Midbrain (tissue), 1 donor: ENCODE results near the gene LRRC42.

Experiments
- DNase-seq: peaks from one replicate; lab custom pipeline; 2025; lab: John Stamatoyannopoulos, UW

The LRRC42 gene

DNA sequence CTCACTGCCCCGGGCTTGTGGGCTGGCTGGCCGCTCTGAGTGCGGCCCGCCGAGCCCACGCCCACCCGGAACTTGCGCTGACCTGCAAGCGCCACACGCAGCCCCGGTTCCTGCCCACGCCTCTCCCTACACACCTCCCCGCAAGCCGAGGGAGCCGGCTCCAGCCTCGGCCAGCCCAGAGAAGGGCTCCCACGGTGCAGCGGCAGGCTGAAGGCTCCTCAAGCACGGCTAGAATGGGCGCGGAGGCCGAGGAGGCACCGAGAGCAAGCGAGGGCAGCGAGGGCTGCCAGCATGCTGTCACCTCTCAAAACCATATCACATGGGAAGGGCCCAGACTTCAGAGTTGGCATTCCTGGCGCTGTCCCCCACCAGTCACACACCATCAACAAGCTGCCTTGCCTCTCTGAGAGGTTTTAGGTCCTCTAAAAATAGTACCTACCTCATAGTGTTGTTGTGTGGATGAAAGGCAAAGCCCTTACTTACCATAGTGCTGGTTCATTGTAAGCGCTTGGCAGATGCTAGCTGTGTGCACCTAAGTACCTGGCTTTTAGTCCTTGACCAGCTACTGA is 58.4 kb downstream of the LRRC42 start:
- DNase-seq: no peak

DNA sequence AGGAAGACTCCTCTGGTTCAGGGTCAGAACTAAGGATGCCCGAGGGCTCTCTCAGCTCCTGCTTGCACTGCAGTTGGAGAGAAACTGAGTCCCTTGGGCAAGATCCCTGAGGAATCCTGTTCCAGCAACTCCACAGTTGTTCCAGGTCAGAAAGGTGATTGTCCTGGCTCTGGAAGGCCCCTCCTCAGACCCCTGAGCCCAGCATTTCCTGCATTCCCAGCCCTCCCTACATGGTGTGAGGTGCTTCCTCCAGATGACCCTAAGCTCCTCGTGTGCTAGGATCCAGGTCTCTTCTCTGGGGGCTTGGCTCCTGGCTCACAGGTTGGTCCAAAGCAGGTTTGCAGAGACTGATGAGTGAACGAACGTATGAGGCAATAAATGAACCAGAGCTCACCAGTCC is 60.4 kb downstream of the LRRC42 start:
- DNase-seq: no peak

DNA sequence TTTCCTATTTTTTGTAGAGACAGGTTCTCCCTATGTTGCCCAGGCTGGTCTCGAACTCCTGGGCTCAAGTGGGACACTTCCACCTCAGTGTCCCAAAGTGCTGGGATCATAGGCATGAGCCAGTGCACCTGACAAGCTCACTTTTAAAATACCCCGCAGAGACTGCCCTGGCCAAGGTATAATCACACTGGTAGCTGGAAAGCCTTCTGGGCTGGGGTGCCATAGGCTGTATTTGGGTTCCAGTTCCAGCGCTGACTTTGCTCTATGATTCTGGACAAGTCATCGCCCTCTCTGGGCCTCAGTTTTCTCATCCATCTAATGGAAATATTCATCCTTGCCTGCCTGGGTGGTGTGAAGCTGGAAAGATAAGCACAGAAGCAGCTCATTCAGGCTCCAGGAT is 61.5 kb downstream of the LRRC42 start:
- no peak for DNase-seq

DNA sequence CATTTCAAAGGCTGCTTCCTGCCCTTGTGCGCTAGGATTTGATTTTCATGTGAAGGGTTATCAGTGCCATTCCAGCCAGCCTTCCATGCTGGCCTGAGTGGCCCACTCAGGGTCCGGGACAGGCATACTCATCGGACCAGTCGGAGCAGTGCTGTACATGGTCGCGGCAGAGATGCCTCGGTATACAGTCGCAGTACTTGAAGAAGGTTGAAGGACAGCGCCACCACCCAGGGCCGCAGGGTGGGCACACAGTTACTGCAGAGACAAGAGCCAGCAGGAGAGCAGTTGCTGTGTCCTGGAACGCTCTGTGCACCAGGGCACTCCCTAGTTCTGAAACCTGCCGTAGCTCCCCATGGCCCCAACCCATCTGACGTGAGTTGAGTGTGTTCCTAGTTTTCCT is 62.7 kb downstream of the LRRC42 start:
- no peak for DNase-seq

DNA sequence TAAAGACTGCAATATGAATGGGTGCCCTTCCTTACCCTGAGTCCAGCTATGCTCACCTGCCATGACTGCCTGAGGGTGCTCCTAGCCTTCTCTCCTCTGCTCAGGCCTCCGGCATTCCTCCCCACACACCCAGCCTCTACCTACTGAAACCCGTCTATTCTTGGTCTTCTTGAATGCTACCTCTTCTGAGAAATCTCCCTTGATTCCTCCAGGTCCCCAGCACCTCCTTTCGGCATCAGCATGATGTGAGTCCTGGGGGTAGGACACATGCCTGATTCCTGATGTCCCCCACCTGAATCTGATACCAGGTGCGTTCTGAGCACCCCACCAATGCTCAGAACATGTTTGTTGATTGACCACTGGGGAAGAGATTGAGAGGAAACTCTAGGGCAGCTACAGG is 63.3 kb downstream of the LRRC42 start:
- no peak for DNase-seq

DNA sequence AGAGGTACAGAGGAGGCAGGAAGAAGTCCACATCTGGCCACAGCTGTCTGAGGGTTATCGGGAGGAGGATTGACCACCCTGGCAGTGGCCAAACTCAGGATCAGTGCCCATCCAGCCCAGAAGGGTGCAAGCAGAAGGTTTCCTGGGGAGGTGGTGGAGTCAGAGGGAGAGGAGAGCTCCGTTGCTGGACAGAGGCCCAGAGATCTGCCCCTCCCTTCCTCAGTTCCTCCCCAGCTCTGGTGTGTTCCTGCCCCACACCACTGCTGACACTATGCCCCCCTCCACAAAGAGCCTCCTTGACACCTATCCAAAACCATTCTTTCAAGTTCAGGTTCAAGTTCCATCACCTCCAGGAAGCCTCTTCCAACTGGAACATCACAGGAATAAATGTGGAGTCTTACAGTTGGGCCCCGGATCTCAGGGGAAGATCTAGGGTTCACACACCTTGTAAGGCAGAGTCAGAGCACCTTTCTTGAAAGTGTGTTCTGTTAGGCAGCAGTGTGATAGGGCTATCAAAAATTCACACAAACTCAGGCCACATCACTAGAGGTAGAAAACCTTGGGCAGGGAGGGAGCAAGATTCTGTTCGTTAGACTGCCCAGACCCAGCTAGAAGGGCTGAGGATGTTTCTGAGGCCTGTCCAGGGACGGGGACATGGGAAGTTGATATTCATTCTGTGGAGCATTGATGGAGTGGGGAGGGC is 64.4 kb downstream of the LRRC42 start:
- DNase-seq: no peak

DNA sequence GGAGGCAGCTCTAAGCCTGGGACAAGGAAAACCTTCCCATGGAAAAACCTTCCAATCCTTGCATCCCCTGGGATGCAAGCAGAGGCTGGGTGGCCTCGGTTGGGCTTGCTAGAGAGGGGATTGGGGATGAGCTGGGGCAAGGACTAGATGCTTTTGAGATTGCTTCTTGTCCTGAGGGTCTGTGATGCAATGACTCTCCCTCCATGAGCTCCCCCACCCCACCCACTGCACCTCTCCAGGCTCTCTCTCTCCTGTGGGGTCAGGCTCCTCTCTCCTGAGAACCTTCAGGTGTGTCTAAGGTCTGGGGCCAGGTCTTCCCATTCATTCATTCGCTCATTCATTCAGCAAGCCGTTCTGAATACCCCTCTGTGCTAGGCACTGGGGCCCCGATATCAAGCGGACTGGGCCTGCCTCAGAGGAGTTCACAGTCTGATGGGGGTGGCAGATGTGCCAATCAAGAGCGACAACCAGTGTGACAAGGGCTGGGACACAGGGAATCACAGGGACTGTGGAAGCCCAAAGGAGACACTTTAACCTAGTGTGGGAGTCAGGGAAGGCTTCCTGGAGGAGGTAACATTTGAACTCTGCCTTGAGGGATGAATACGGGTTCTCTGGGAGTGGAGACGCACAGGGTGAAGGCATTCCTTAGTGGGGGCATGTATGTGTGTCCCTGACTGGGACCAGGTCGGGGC is 65.3 kb downstream of the LRRC42 start:
- no peak for DNase-seq

DNA sequence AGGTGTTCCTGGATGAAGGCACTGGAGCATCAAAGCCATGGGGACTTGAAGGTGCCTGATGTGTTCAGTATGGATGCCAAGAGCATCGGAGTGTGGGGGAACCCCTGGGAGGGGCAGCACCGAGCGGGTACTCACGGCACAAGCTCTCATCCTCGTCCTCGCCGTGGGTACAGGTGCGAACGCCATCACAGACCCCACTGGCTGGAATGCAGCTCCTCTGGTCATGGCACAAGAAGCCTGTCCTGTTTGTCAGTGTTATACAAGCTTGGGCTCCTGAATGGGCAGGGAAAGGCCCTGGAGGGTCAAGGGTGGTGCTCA is 65.8 kb downstream of the LRRC42 start:
- no peak for DNase-seq

DNA sequence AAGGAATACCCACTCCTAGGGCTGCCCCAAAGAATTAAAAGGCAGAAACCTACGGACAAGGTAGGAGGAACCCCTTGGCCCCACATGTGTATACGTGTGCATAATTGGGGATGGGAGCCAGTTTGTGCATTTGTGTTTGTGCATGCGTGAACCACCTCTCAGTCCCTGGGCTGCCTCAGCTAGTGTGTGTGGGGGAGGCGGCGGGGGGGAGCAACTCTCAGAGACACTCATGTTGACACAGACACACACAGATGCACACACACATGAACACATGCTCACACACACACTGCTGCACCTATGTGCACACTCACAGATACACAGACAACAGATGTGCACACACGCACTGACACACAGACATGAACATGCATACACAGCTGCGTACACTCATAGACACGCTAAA is 66.7 kb downstream of the LRRC42 start:
- no peak for DNase-seq

DNA sequence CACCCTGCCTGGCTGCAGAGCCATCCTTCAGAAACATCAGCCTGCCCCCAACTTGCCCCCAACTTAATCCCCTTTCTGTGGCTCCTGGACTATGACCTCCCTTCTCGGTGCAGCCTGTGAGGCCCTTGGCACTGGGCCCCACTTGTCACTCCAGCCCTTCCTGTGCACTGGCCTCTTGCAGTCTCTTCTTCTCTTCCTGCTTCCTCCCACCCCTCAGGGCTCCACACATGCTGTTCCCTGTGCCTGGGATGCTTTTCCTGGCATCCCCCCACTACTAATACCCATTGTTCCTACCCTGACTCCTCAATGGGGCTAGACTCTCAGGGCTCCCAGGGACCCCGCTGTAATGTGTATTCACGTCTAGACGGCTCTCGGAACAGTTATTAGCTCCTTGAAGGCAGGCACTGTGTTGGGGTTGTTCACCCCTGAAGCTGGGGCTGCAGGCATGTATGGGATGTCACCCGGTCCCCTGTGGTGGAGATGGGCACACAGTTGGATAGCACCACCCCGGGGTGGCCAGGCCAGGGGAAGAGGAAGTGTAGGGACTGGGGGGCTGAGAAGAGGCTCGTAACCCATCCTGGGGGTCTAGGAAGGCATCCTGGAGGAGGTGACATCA is 67.4 kb downstream of the LRRC42 start:
- DNase-seq: no peak

DNA sequence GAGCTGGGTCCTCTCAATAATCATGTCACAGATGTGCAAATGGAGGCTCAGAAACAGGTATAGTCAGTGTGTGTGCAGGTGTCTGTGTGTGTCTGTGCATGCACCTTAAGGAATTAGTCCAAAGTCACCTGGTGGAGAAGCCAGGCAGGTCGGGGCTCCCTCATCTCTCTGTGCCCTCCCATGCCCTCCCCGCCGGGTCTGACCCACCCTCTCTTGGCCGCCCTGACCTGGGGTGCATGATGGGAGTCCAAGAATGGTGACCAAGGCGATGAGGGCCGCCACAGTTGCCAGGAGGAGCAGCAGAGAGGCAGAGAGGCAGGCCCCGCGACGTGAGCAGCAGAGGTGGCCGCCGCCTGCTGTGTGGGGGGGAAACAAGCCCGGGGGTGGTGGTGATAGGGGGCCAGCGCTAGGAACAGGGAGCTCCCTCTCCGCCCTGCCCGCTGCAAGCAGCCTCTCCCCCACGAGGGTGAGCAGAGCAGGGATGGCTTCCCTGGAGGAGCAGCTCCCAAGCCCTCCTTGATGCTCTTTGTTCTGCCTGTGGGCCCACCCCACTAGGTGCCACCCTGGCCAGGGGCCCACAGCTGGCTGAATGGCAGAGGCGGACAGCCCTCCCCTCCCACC is 68.0 kb downstream of the LRRC42 start:
- no peak for DNase-seq

DNA sequence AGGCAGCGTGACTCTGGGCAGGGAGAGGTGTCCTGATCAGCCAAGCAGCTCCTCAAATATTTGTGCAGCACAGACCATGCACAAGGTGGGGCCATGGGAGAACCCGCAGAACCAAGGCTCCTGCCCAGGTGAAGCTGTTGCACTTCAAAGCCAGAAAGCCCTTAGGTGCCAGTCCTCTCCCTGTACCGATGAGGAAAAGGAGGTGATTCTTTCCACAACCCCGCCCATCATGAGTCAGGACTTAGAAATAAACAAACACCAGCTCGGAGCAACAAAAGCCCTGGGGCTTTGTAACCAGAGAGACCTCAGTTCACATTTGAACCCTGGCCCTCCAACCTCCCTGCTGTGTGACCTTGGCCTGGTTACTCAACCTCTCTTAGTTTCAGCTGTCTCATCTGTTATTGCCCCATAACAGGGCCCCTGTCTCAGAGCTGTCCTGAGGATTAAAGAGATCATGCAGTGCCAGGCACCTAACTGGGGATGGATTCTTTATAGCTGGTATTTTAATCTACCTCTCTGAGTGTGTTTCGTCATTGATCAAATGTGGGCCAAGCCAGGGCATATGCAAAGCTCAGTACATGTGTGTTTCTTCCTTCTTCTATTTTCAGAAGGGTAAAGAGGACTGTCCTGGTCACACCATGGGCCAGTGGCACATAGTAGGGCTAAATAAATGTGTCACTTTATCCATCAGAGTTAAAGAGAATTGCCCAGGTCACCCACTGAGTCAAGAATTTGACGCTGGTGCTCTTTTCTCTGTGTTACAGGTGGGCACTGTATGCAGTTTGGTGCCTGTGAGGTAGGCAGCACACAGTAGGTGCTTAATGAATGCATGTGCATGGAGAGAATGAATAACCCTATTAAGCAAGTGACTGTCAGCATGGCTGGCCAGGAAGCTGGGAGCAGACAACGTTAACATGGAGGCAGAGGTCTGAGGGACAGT is 70.5 kb downstream of the LRRC42 start:
- DNase-seq: no peak
